HG03520 (cell line): ENCODE measurements around the gene CPTP.
A peak's percentile ranks its signal among the peaks of the same experiment; 100 is the strongest.
"Not testable (repeated sequence)": the region's sequence is repeated elsewhere in the genome, so short reads cannot be mapped to it uniquely, and the experiment has no call there.

Experiments
- ATAC-seq: cut with Tn5 transposase; IDR thresholded peaks from one replicate; pipeline ENCODE4 v1.9.1; 2021; ENCODE audit warnings: mild to moderate bottlenecking, moderate library complexity; ENCODE audit not compliant: unreplicated experiment

CPTP gene

GRCh38 chr1:1305300-1306069, 19.1 kb upstream of the CPTP start:
- no peak for ATAC-seq

- ATAC-seq = no peak
Observed at GRCh38 chr1:1306070-1306660, 18.4 kb upstream of the CPTP start.

DNA sequence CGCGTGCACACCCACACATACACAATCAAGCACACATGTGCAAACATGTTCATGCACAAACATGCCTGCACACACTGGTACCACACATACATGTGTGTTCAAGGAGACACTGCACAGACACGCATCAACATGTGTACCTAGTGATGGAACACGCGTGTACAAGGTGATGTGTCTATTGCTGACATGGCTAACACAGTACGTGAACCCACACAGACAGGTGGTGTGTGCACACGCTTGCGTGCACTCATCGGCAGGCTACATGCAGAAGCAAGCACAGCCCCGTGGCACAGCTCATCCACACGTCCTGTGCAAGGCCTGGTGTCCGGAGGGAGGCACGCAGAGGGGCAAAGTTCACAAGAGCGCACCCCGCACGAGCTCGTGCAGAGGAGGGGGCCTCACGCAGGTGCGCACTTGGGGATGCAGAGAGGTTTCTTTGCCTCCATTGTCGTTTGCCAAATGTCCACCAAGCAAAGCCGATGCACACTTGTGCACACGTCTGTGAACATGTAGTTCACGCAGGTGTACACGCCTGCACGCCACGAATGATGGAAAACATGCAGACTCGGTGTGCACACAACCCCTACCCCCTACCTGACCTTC, 17.8 kb upstream of the CPTP start:
- ATAC-seq = no peak

- ATAC-seq = peak; percentile 3
Observed at GRCh38 chr1:1307261-1307922, 17.2 kb upstream of the CPTP start.

DNA sequence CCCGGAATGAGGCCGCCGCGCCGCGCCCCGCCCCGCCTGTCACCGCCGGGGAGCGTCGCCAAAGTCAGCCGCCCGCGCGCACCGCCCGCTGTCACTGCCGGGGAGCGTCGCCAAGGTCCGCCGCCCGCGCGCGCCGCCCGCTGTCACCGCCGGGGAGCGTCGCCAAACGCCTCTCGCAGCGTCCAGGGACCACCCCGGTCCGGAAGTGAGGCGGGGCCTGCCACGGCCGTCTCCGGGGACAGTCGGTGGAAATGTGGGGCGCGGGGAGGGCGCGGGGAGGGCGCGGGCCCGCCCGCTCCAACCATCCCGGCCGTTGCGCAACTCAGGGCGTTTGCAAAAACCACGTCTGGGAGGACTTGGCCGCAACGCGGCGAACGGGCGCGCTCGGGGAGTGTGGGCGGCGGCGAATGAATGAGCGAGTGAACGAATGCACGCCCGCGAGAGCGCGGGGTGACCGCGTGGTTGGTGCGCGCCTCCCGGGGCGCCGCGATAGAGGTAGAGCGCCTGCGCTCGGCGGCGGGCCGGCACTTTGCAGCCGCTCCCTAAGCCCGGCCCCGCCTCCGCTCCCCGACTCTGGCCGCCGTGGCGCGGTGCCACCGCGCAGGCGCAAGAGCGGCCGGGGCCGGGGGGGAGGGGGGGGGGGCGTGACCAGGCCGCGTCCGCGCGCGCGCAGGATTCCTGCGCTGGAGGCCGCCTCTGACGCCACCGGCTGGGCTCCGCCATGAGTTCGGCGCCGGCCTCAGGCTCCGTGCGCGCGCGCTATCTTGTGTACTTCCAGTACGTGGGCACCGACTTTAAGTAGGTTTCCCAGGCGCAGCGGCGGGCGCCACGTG, 16.5 kb upstream of the CPTP start, which contains the start of the genes ACAP3 and PUSL1:
Gene ACAP3 (minus strand): TSS at position 8 of the 833 bp plus-strand sequence. CDS start 115 bp downstream, outside the sequence.
Gene PUSL1 (plus strand): TSS at position 675 of the 833 bp plus-strand sequence. CDS start 47 bp downstream, at position 722.
- ATAC-seq = peak; percentile 49

DNA sequence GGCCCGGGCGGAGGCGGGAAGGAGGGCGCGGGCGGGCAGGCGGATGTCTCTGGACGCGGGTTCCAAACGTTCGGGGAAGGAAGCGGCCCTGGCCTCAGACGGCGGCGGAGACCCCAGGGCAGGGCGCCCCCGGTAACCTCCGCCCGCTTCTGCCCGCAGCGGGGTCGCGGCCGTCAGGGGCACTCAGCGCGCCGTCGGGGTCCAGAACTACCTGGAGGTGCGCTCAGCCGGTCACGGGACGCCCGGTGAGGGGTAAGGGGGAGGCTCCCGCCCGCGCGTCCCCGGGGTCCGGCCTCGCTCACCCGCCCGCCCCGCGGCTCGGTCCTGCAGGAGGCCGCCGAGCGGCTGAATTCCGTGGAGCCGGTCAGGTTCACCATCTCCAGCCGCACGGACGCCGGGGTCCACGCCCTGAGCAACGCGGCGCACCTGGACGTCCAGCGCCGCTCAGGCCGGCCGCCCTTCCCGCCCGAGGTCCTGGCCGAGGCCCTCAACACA, 15.8 kb upstream of the CPTP start:
- no peak for ATAC-seq

GRCh38 chr1:1309251-1310108, 15.1 kb upstream of the CPTP start:
- ATAC-seq = no peak

DNA sequence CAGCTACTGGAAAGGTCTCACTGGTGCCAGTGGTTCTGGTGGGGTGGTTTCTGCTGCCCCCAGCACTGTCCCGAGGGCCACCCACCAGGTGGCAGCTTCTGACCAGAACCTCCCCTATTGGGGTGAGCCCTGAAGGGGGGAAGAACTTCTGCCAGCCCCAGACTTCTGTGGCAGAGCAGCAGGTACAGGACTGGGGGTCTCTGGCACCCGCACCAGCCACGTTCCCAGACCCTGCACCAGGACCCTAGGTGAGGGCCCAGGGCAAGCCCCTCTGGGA, 14.6 kb upstream of the CPTP start:
- ATAC-seq = no peak

DNA sequence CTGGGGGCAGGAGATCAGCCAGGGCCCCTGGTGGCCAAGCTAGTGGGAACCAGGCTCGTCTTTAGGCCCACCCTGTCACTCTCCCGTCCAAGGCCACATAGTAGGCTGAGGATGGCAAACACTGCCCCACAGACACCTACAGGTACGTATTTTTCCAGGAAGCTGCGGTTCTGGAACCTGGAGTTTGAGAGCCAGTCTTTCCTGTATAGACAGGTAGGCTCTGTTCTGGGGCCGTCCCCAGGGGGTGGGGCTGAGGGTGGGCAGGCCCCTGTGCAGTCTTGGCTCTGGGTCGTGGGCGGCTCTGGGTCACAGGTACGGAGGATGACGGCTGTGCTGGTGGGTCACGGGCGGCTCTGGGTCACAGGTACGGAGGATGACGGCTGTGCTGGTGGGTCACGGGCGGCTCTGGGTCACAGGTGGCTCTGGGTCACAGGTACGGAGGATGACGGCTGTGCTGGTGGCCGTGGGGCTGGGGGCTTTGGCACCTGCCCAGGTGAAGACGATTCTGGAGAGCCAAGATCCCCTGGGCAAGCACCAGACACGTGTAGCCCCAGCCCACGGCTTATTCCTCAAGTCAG, 14.0 kb upstream of the CPTP start:
- no peak for ATAC-seq

- no peak for ATAC-seq
Observed at GRCh38 chr1:1311107-1312104, 13.2 kb upstream of the CPTP start.

DNA sequence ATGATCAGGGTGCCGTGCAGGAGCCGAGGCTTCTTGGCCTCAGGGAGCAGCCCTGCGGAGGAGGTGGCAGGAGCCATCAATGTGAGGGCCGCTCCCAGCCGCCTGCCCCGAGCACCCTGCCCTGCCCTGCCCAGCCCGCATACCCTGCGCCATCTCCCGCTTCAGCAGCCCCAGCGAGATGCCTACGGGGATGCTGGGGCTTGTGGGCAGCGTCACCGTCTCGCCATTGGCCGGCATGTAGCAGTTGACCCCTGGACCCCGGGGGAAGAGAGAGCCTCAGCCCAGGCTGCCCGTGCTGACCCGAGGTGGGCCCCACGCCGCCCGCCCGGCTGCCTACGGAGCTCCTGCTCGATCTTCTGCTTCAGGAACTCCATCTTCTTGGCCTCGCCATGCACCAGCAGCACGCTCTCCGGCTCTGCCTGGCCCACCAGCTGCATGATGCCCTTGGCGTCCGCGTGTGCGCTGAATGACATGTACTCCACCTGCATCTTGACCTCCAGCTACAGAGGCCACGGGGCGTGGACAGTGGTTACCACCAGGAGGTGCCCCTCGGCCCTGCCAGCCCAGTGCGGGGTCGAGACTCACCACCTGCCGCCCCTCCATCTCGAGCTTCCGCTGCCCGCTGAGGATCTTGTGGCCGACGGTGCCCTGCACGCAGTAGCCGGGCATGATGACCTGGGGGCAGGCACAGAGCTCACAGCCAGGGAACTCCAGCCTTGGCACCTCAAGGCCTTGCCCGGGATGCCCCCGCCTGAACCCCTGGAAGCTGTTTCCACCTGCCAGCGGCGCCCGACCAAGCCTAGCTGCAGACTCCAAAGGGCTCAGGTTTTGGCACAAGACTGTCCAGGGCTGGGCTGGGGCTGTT, 11.9 kb upstream of the CPTP start:
- ATAC-seq = no peak

- no peak for ATAC-seq
Observed at GRCh38 chr1:1313500-1314236, 10.9 kb upstream of the CPTP start.

- ATAC-seq = no peak
Observed at GRCh38 chr1:1314237-1314586, 10.4 kb upstream of the CPTP start.

DNA sequence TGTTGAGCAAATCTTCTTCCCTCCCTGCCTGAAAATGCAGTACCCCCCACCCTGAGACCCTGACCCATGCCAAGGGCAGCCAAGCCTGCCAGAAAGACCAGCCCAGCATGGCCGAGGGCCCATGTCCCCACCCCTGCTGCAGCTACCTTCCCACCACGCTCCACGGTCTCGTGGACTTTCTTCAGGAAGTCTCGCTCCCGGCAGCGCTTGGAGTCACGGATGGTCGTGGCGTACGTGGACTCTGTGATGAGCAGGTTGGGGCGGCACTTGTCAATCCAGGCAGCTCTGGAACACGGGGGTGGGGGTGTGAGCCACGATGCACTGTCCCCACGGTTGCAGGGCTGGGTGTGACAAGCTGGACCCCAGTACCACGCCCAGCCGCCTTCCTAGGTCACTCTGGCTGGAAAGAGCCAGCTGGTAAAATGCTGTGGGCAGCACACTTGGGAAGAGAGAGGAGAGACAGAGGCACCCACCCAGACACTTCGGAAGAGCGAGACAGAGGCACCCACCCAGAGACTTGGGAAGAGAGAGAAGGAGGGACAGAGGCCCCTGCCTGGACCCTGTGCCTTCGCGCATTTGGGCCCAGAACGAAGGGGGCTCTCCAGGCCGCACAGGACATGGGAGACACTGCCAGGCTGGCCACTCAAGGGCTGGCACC, 9.8 kb upstream of the CPTP start:
- ATAC-seq = no peak

DNA sequence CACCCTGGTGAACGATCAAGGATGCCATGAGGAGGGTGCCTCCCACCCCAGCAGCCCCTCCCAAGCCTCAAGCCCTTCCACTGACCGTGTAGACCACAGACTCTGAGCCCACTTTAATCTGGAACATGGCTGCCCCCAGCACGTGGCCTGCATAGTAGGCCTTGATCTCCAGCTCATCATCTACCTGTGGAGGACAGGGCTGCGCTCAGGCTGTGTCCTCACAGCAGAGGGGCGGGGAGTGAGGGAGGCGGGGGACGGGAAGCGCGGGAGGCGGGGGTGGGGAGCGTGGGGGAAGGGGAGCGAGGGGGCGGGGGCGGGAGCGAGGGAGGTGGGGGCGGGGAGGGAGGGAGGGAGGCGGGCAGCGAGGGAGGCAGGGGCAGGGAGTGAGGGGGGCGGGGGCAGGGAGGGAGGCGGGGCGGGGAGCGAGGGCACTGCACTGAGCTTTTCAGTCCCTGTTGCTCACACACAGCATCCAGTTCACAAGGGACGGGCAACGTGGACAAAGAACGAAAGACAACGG, 9.1 kb upstream of the CPTP start:
- ATAC-seq = no peak

DNA sequence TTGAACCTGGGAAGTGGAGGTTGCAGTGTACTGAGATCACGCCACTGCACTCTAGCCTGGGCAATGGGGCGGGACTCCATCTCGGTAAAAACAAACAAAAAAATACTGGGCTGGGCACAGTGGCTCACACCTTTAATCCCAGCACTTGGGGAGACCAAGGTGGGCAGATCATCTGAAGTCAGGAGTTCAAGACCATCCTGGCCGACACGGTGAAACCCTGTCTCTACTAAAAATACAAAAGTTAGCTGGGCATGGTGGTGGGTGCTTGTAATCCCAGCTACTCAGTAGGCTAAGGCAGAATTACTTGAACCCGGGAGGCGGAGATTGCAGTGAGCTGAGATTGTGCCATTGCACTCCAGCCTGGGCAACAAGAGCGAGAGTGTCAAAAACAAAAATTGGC, 8.4 kb upstream of the CPTP start:
- ATAC-seq = not testable (repeated sequence)
